Bladder microvascular endothelial cell (primary cell): ENCODE data around the gene GOPC. TPM values are rescaled to one million over a fixed set of nuclear protein-coding genes. Genes with fewer than 3 reads are reported as not detected.

Source experiments
- total RNA-seq: library from RNA; depleted of rRNA; stranded (reverse); fragments of >200 nt; gene quantifications from 2 replicates; pipeline ENCODE4 v1.2.3, GENCODE V29; 2014

The GOPC gene
- 18.6 and 39.3 TPM in 2 replicates for total RNA-seq

GRCh38 chr6:117602151-117602898 is at the start of gene GOPC:
Gene GOPC (minus strand): TSS chr6:117602511. CDS start chr6:117602288, 223 bp downstream.

Other genes with a start within 250 kb of the GOPC start
- gene ROS1, start 176.6 kb downstream of the GOPC start, total RNA-seq = not detected in 2 replicates
- 19.8 and 21.3 TPM in 2 replicates for gene DCBLD1, start 119.8 kb downstream of the GOPC start, total RNA-seq
- gene NUS1, start 73.0 kb upstream of the GOPC start, total RNA-seq = 8.7 and 19.7 TPM in 2 replicates